HFFc6 (cell line): ENCODE results near the gene RNPEP. TPM values are rescaled to one million over a fixed set of nuclear protein-coding genes. Genes with fewer than 3 reads are reported as not detected.
A peak's percentile ranks its signal among the peaks of the same experiment; 100 is the strongest.

Source experiments
- DNase-seq: peaks from one replicate; pipeline ENCODE4 v3.0.0-alpha.2; 2018
- H3K27ac Mint-ChIP-seq: 2 replicates; pipeline ENCODE4 v1.8.0; 2020; ENCODE audit warnings: mild to moderate bottlenecking, mixed read lengths
- H3K27me3 Mint-ChIP-seq: 2 replicates; pipeline ENCODE4 v1.8.0; 2021; ENCODE audit warnings: mild to moderate bottlenecking, moderate library complexity, mixed read lengths; ENCODE audit not compliant: insufficient read depth
- H3K36me3 Mint-ChIP-seq: 2 replicates; pipeline ENCODE4 v1.8.0; 2021; ENCODE audit warnings: low read depth, mixed read lengths
- H3K4me1 Mint-ChIP-seq: 2 replicates; pipeline ENCODE4 v1.8.0; 2020; ENCODE audit warnings: low read depth, mixed read lengths
- H3K4me3 Mint-ChIP-seq: 2 replicates; pipeline ENCODE4 v1.8.0; 2020; ENCODE audit warnings: mild to moderate bottlenecking, moderate library complexity, mixed read lengths
- H3K9me3 Mint-ChIP-seq: 2 replicates; pipeline ENCODE4 v1.8.0; 2020; ENCODE audit warnings: mild to moderate bottlenecking, mixed read lengths
- total RNA-seq, 6 experiments: library from RNA; stranded (reverse); fragmentation: NEBNext Ultra II Directional; extraction: Animal tissue kit (Norgen Biotek cat#: 25700); gene quantifications; 2 replicates in 1 of 6; 3 replicates in 5 of 6; pipeline ENCODE4 v1.2.3, GENCODE V29; 2021
- TF ChIP-seq, protein P1 (sequence below): fragments of 200-600 bp; sonication (generic); IDR thresholded peaks from 2 replicates; pipeline ENCODE4 v1.5.0; 2021; ENCODE audit warnings: antibody characterized with exemption, mild to moderate bottlenecking

The RNPEP gene
- total RNA-seq, 6 experiments from 2014 or later: 66.6 to 82.5 (median 76.4) TPM

- no peak overlapping the region for H3K27ac Mint-ChIP-seq
- H3K4me1 Mint-ChIP-seq: peaks cover 26% of the 10 kb centered on the region
- no peaks in the 10 kb centered on the region for H3K9me3 Mint-ChIP-seq
- TF ChIP-seq, protein P1, sequence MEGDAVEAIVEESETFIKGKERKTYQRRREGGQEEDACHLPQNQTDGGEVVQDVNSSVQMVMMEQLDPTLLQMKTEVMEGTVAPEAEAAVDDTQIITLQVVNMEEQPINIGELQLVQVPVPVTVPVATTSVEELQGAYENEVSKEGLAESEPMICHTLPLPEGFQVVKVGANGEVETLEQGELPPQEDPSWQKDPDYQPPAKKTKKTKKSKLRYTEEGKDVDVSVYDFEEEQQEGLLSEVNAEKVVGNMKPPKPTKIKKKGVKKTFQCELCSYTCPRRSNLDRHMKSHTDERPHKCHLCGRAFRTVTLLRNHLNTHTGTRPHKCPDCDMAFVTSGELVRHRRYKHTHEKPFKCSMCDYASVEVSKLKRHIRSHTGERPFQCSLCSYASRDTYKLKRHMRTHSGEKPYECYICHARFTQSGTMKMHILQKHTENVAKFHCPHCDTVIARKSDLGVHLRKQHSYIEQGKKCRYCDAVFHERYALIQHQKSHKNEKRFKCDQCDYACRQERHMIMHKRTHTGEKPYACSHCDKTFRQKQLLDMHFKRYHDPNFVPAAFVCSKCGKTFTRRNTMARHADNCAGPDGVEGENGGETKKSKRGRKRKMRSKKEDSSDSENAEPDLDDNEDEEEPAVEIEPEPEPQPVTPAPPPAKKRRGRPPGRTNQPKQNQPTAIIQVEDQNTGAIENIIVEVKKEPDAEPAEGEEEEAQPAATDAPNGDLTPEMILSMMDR: no peak
- no peak for DNase-seq
- H3K27me3 Mint-ChIP-seq: peaks cover 22% of the 10 kb centered on the region
- no peak overlapping the region for H3K4me3 Mint-ChIP-seq
- no peaks in the 10 kb centered on the region for H3K36me3 Mint-ChIP-seq
Measured at GRCh38 chr1:202023001-202023433, 40.6 kb downstream of the RNPEP start.

GRCh38 chr1:202029171-202029665 is 46.8 kb downstream of the RNPEP start:
- peaks cover 27% of the 10 kb centered on the region for H3K27me3 Mint-ChIP-seq
- H3K9me3 Mint-ChIP-seq: no peaks in the 10 kb centered on the region
- peak overlapping the region; percentile 41; the same call in 1 of the 2 replicates for H3K4me3 Mint-ChIP-seq
- TF ChIP-seq, protein P1: no peak
- H3K4me1 Mint-ChIP-seq: peaks cover 22% of the 10 kb centered on the region
- H3K27ac Mint-ChIP-seq: peak overlapping the region; percentile 41
- no peaks in the 10 kb centered on the region for H3K36me3 Mint-ChIP-seq
- peak; percentile 90 for DNase-seq

GRCh38 chr1:202029727-202030126 is 47.3 kb downstream of the RNPEP start:
- Mint-ChIP-seq H3K27me3 (peaks cover 25% of the 10 kb centered on the region), H3K9me3 (no peaks in the 10 kb centered on the region), H3K4me3 (no peak overlapping the region), H3K36me3 (no peaks in the 10 kb centered on the region), H3K27ac (peak overlapping the region; percentile 41; the same call in 1 of the 2 replicates), H3K4me1 (peaks cover 25% of the 10 kb centered on the region)
- TF ChIP-seq, protein P1: no peak
- DNase-seq: no peak

- H3K9me3 Mint-ChIP-seq: no peaks in the 10 kb centered on the region
- H3K27me3 Mint-ChIP-seq: peaks cover 21% of the 10 kb centered on the region
- TF ChIP-seq, protein P1: no peak
- DNase-seq: no peak
- H3K4me1 Mint-ChIP-seq: peaks cover 31% of the 10 kb centered on the region
- H3K27ac Mint-ChIP-seq: no peak overlapping the region
- H3K36me3 Mint-ChIP-seq: no peaks in the 10 kb centered on the region
- no peak overlapping the region for H3K4me3 Mint-ChIP-seq
Measured at GRCh38 chr1:202031796-202032195, 49.3 kb downstream of the RNPEP start.

DNA sequence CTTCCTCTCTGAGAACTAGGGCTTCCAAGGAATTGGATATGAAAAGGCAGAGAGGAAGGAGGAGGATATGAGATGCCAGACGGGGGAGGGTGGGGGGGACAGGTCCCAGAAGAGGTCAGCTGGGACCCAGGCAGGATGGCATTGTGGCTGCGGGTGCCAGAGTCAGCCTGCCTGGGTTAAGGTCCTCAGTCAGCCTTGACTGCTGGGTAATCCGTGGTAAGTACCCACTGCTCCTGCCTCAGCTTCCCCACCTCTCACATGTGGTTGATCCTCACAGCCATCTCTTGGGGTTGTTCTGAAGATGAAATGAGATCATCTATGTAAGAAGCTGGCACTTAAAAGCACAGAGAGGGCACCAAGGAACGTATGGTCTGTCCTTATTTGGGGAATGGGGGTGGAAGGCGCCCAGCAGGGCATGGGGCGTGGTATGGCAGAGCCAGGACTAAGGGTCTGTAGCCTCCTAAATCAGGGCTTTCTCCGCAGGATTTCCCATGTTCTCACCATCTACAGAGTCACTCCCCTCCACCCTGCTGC is 51.8 kb downstream of the RNPEP start:
- H3K4me3 Mint-ChIP-seq: no peak overlapping the region

More for the DNA sequence above, 51.8 kb downstream of the RNPEP start:
- H3K9me3 Mint-ChIP-seq: no peaks in the 10 kb centered on the region
- H3K4me1 Mint-ChIP-seq: peaks cover 20% of the 10 kb centered on the region
- TF ChIP-seq, protein P1: no peak
- H3K27me3 Mint-ChIP-seq: peaks cover 19% of the 10 kb centered on the region
- H3K27ac Mint-ChIP-seq: no peak overlapping the region
- no peaks in the 10 kb centered on the region for H3K36me3 Mint-ChIP-seq
- no peak for DNase-seq
